HG02885 (cell line): ENCODE results near the gene LCN15.
A peak's percentile ranks its signal among the peaks of the same experiment; 100 is the strongest.

Source experiments
- ATAC-seq: cut with Tn5 transposase; IDR thresholded peaks from one replicate; pipeline ENCODE4 v1.9.1; 2021; ENCODE audit warnings: mild to moderate bottlenecking; ENCODE audit not compliant: unreplicated experiment, poor library complexity

The LCN15 gene

DNA sequence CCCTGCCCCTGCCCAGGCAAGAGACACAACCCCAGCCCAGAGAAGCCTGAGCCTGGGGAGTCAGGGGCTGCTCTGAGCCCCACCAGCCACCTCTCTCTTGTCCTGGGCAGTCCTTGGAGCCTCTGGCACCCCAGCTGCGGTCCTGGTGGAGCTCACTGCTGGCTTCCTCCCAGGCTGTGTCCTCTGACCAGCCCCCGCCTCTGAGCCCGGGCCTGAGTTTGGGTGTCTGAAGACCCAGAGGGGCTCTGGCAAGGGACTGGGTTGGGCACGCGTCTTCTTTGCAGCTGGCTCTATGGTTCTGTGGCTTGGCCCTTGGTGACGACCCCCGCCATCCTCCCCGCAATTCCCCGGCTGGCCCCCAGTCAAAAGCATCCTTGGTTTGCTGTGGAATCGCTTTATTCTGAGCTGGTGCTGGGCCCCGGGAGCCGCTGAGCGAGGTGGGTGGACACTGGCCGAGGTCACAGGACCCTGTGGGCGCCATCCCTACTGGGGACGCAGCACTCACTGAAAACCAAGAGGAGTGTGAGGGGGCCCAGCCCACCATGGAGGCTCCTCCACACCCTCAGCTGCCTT, 20.6 kb downstream of the LCN15 start:
- no peak for ATAC-seq

DNA sequence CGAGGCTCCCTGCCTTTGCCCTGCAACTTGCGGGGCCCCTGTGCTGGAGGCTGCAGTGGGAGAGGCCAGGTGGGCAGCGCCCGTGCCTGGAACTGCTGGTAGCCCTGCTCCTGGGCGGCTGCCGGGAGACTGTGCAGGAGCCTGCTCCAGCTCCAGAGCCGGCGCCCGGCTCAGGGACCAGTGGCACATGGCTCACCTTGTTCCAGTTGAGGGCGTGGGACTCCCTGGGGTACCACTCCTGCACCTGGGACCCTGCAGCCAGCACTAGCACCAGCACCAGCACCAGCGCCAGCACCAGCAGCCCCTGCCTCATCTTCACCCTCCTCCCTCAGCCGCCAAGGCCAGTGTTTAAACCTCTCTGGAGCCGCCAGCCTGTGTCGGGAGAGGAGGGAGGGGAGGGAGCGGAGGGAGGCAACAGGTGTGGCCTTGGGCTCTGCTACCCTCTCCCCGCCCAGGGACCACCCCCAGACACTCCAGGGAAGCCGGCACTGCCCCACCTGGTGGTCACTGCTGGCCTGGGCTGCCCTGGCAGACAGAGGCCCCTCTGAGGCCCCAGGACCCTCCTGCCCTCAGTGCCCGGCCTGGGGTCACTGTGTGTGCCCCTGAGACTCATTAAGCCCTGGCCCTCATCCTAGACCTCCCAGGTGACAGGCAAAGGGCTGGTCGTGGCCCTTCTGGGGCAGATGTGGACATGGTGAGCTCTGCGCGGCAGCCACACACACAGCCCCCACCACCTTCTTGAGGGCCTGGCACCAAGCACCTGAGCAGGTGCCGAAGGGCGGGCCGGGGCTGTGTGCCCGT, 21.5 kb downstream of the LCN15 start, which contains the start of gene LCN10:
TSS of gene LCN10 (minus strand) at position 350 of the 801 bp plus-strand sequence. CDS start at position 313, 37 bp downstream.
- no peak for ATAC-seq

DNA sequence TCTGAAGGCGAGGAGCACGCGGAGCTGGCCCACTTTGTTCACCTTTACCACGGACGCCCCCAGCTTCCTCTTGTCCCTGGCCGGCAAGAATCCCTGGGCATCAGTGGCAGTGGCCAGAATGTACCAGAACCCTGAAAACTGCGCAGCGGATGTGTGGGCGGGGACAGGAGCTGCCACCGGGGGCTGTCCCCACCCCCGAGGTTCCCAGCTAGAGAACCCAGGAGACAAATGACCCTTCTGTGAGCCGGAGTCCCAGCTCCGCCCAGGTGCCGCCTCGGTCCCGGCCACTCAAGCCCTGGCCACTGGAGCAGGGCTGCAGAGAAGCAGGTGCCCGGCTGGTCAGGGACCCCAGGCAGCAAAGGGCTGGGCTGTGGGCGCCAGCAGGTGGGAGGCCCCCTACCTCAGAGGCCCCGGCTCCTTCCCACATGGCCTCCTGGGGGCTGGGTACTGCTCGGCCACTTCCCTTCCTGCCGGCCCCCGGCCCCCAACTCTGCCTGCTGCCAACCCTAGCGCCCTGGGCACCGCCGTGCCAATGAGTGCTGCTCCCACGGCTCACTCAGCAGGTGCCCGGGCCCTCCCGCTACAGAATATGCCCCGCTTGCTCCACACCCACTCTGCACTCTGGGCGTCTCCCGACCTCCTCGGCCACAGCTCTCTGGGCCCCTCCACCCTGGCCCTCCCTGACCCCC, 22.3 kb downstream of the LCN15 start:
- no peak for ATAC-seq

GRCh38 chr9:136740971-136741882, 23.1 kb downstream of the LCN15 start:
- ATAC-seq, result no peak

- ATAC-seq, result no peak
Observed at GRCh38 chr9:136740491-136740890, 23.8 kb downstream of the LCN15 start.

DNA sequence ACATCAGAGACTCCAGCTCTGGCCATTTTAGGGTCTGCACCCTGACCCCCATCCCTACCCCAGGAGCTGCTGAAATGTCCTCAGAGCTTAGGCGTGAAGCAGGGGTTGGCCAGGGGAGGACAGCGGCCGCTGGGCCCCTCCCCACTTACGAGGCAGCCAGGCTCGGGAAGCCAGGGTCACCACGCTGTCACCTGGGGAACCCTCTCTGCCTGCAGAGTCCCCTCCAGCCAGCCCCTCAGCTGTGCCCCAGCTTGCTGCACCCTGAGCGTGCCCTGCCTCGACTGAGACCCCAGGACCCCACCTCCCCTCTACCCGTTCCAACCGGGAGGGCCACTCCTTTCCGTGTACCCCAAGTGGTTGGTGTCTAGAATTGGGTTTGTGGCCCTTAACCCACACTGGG, 24.2 kb downstream of the LCN15 start:
- no peak for ATAC-seq

DNA sequence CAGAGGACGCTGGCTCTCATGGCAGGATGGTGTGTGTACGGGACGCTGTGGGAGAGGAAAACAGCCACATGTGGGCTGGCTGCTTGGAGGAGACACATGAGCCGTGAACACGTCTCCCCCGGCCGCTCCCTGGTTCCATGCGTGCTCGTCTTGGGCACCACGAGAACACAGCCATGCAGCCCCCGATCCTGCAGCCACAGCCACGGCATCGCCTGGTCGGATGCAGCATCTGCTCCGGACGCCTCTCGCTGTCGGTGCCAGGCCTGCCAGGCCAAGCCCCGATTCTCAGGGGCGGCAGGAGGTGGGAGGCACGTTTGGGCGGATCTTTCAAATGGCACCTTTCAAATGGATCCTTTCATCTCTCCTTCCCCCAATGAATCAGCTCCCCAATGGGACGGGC, 24.8 kb downstream of the LCN15 start:
- ATAC-seq, result no peak

DNA sequence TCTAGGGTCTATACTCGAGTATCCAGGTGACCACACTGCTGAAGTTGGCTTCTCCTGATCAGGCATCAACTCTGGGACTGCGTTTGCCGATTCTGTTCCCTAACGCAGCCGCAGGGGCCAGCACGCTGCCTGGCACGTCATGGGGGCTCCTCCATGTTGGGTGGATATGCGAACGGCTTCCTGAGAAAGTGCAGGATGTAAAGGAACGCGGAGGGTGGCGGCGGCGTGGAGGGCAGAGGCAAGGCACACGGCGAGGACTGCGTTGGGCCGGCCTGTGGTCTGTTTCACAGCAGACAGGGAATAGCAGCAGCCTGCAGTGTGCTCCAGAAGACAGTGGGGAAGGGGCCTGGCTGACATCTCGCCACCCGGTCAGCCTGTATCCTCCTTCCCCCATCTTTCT, 25.4 kb downstream of the LCN15 start:
- ATAC-seq, result no peak

GRCh38 chr9:136735812-136736480, 28.4 kb downstream of the LCN15 start:
- ATAC-seq, result no peak

DNA sequence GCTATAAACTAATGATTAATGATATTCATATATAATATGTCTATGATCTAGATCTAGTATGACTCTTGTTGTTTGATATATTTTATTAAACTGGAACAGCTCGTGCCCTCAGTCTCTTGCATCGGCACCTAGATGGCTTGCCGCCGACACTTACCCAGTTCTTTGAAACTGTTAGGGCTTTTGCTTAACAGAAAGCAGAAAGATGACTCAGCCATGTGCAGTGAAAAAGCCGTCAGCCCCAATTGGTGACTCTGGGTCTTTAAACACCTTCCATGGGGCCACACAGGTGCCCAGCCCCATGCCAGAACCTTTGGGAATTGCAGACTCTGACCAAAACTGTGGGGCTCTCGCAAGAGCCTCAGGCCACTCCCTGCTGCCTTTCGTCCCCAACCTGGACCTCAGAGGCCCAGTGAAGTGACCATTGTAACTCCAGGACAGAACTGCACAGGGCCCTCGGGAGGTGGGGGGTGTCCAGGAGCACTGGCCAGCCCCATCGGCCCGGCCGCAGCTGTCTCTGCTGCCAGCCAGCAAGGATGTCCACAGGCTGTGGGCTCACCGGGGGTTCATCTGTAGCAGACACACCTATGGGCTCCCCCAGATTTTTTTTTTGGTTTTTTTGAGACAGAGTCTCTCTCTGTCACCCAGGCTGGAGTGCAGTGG, 29.4 kb downstream of the LCN15 start:
- no peak for ATAC-seq

GRCh38 chr9:136733611-136734010, 30.7 kb downstream of the LCN15 start:
- ATAC-seq, result no peak

DNA sequence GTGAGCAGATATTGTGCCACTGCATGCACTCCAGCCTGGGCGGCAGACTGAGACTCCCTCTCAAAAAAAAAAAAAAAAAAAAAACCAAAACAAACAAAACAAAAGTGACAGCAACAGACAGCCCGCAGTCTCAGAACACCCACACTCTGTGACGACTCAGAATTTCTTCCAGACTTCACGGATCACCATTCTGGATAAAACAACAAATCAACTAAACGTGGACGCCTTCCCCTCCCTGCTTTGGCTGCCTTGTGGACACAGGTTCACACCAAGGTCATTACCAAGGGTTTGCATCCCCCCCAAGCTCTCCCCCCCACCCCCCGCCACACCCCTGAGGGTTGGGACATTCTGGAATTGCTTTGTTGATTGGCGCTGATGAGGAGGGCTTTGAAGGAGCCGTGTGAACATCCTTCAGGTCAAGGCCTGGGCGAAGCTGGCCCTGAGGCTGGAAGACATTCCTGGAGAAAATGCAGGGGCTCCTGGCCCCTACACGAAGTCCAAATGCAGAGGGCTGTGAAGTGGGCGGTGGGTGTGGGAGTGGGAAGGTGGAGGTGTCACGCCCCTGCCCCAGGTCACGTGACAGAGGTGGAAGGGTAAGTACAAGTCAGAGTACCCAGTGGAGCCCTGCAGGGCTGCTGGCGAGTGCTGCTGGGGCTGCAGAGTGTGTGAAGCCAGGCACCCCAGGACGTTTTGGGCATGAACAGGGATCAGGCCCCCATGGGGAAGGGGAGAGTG, 31.7 kb downstream of the LCN15 start:
- no peak for ATAC-seq

GRCh38 chr9:136729926-136730325, 34.4 kb downstream of the LCN15 start:
- ATAC-seq, result no peak

GRCh38 chr9:136729144-136729543, 35.2 kb downstream of the LCN15 start:
- ATAC-seq, result no peak

DNA sequence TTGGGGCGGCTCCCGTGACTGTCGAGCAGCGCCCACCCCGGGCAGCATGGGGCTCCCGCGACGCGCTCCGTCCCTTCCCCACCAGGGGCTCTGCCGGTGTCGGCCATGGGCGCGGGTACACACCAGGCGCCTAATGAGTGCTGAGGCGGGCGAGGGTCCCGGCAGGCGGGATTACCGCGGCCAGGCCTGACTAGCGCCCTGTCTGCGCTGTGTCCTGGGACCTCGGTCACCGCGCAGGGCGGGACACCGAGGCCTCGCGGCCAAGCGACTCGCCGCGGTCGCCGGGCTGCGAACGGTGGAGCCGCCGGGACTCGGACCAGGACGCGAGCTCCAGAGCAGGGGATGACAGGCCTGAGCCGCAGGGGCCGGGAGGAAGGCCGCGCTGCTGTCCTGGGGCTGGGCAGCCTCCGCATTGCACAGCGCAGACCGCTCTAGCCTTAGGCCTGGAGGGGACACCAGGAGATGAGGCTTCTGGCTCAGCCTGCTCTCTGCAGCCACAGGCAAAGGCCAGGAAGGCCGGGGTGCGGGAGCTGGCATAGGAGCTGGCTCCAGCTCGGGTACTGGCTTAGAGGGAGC, 35.7 kb downstream of the LCN15 start:
- peak; percentile 25 for ATAC-seq

GRCh38 chr9:136728080-136728547, 36.2 kb downstream of the LCN15 start:
- peak; percentile 76 for ATAC-seq

GRCh38 chr9:136726631-136727191, 37.6 kb downstream of the LCN15 start:
- no peak for ATAC-seq

DNA sequence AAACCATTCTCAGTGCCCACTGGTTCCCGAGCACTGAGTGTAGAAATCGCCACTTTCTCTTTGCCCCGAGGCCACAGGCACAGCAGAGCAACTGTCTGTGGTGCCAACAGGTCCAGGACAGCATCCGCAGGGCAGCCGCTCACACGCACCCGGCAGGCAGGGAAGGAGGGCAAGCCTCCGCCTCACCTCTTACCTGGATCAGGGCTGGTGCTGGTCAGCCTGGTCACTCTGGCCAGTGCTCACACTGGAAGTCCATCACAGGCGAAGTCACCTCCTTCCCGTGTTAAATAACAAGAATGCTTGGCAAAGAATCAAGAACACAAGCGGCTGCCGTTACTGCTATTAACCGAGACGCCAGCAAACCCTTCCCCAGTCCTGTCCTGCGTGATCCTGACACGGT, 38.2 kb downstream of the LCN15 start:
- no peak for ATAC-seq
